ENCODE data around the gene COBL. TPM values are rescaled to one million over a fixed set of nuclear protein-coding genes. Genes with fewer than 3 reads are reported as not detected.

The COBL gene
- total and polyA plus RNA-seq, 2 donors (not counting 3 experiments of a cell fraction or from before 2014, with no cell fraction given): 0.11 TPM; not detected in 1

- Histone ChIP-seq H3K4me2 (ENCODE audit: insufficient read depth, low read length) (no peak overlapping the region), H3K79me2 (ENCODE audit: control insufficient read depth, insufficient read depth, low read length) (no peaks in the 10 kb centered on the region), H3K9ac (replicated peaks; ENCODE audit: extremely low read depth, insufficient read depth, low read length) (no peak overlapping the region), H2AFZ (ENCODE audit: low read depth, low read length) (no peak overlapping the region), H3K4me3 (replicated peaks in 1 of 3; ENCODE audit: insufficient read depth in 1 of 3, low read depth in 1 of 3, low read length in 3 of 3) (no peak overlapping the region), H3K27ac (ENCODE audit: insufficient read depth, low read depth, low read length) (no peak overlapping the region), H3K9me1 (replicated peaks; ENCODE audit: control insufficient read depth, extremely low read depth, insufficient read depth, low read length) (no peaks in the 10 kb centered on the region), H4K20me1 (replicated peaks; ENCODE audit: control insufficient read depth, extremely low read depth, insufficient read depth, low read length) (no peaks in the 10 kb centered on the region), H3K36me3 (ENCODE audit: control insufficient read depth in 2 of 2, extremely low read depth in 1 of 2, insufficient read depth in 2 of 2, low read length in 2 of 2) (no peaks in the 10 kb centered on the region), H3K4me1 (ENCODE audit: control insufficient read depth, extremely low read depth, insufficient read depth, low read length) (no peaks in the 10 kb centered on the region), H3K27me3 (ENCODE audit: control insufficient read depth in 2 of 2, insufficient read depth in 2 of 2, low read length in 2 of 2) (no peaks in the 10 kb centered on the region), H3K9me3 (replicated peaks; ENCODE audit: control insufficient read depth, insufficient read depth, low read length) (no peaks in the 10 kb centered on the region)
- TF ChIP-seq CTCF (IDR thresholded peaks at IDR 0.05; ENCODE audit: extremely low read depth in 1 of 2, insufficient read depth in 1 of 2, low read depth in 1 of 2, low read length in 2 of 2): no peak
- TF ChIP-seq MYC (IDR thresholded peaks at IDR 0.05; ENCODE audit: low read depth, low read length): no peak
- TF ChIP-seq MAX (IDR thresholded peaks at IDR 0.05; ENCODE audit: insufficient read depth, insufficient read length): no peak
- no peak for TF ChIP-seq FOS (IDR thresholded peaks at IDR 0.05; ENCODE audit: borderline replicate concordance, insufficient read depth, low read length)
- no peak for TF ChIP-seq JUN (IDR thresholded peaks at IDR 0.05; ENCODE audit: borderline replicate concordance, insufficient read depth, insufficient read length, low read depth)
- TF ChIP-seq GATA2 (IDR thresholded peaks at IDR 0.05; ENCODE audit: insufficient read depth, insufficient read length, low read depth, low read length): no peak
- no peak for TF ChIP-seq EZH2 (IDR thresholded peaks at IDR 0.05; ENCODE audit: borderline replicate concordance, low read depth, low read length, severe bottlenecking)
- TF ChIP-seq POLR2AphosphoS5 (IDR thresholded peaks at IDR 0.05; ENCODE audit: insufficient read depth, low read depth, low read length): no peak
- no peak for TF ChIP-seq POLR2A (IDR thresholded peaks at IDR 0.05; ENCODE audit: low read depth, low read length)
- dilution Hi-C loops (cut with MboI; ENCODE audit: extremely low pct_ligation_motif_present, low sequenced_read_pairs) (no loop called here), intact Hi-C loops (cut with micrococcal nuclease) (no loop called here)
- ChIA-PET POLR2A (no interaction called here), CTCF (interaction anchor here (1.0 to 1.2 kb wide), 2 partner anchors 18 to 194 kb away, joined by 3 read pairs; no protein-coding TSS in a partner anchor)
- no peak for FAIRE-seq
- DNase-seq (ENCODE audit: low read depth, low spot score): no peak
- BruUV-seq (replicated peaks): no TSS peak
These were observed 40.4 kb upstream of the COBL start for GRCh38 chr7:51356849-51357516.
